Right atrium auricular region (tissue), 2 donors: ENCODE results near the gene TXNIP. TPM values are rescaled to one million over a fixed set of nuclear protein-coding genes. Genes with fewer than 3 reads are reported as not detected.

Experiments used
- DNase-seq: peaks from one replicate; pipeline ENCODE4 v3.0.0-alpha.2; 2019; ENCODE audit warnings: low spot score
- H3K27ac ChIP-seq, 2 donors: fragments of 200-600 bp; sonication (generic); 1 replicate in 1 of 2; 2 replicates in 1 of 2; pipeline ENCODE4 v1.5.1; 2016 to 2019
- H3K27me3 ChIP-seq, 2 donors: fragments of 200-600 bp; sonication (generic); one replicate each; pipeline versions ENCODE4 v1.5.1 to v1.6.0; 2017 to 2019
- H3K36me3 ChIP-seq: fragments of 200-600 bp; sonication (generic); one replicate; pipeline ENCODE4 v1.5.1; 2016
- H3K4me1 ChIP-seq, 2 donors: fragments of 200-600 bp; sonication (generic); one replicate each; pipeline versions ENCODE4 v1.5.1 to v1.6.0; 2017 to 2019
- H3K4me3 ChIP-seq, 2 donors: fragments of 200-600 bp; sonication (generic); 1 replicate in 1 of 2; 2 replicates in 1 of 2; pipeline ENCODE4 v1.5.1; 2017 to 2019; ENCODE audit warnings: mild to moderate bottlenecking in 1 of 2, moderate library complexity in 1 of 2
- H3K9me3 ChIP-seq, 2 donors: fragments of 200-600 bp; sonication (generic); one replicate each; pipeline ENCODE4 v1.5.1; 2019
- CTCF ChIP-seq, 2 donors: fragments of 200-600 bp; sonication (generic); IDR thresholded peaks; one replicate each; pipeline ENCODE4 v1.5.1; 2019; ENCODE audit warnings: antibody characterized with exemption in 2 of 2
- total RNA-seq, 2 donors: library from RNA; depleted of rRNA; stranded (reverse); fragments of >200 nt; gene quantifications; one replicate each; pipeline ENCODE4 v1.1.0, GENCODE V29; 2016

TXNIP gene
- 1,000 to 10,000 TPM in 1 of 2 donors, 100 to 1,000 TPM in 1; 898 to 1,186 TPM for total RNA-seq

GRCh38 chr1:145996433-145997015 is at the start of gene TXNIP:
Gene TXNIP, minus strand, starts transcription at chr1:145996579. Its CDS starts 313 bp downstream, at chr1:145996266.
- Histone ChIP-seq H3K4me1 (peaks cover 0 to 49% of the 10 kb centered on the region in 2 donors), H3K4me3 (peak within 1 kb of the TSS; percentile 74 to 92)
- TF ChIP-seq CTCF (IDR thresholded peaks at IDR 0.05), result no peak

GRCh38 chr1:146039844-146040194 is 43.4 kb upstream of the TXNIP start:
- H3K36me3 ChIP-seq, result no peaks in the 10 kb centered on the region
- DNase-seq, result no peak

More at GRCh38 chr1:145996433-145997015, at the start of gene TXNIP:
- Histone ChIP-seq H3K27ac (peak within 1 kb of the TSS; percentile 98), H3K9me3 (no peaks in the 10 kb centered on the region), H3K36me3 (peaks cover 45% of the 10 kb centered on the region), H3K27me3 (no peaks in the 10 kb centered on the region)
- peak; percentile 100 for DNase-seq

GRCh38 chr1:146036965-146037646 is 40.7 kb upstream of the TXNIP start:
- H3K9me3 ChIP-seq, result no peaks in the 10 kb centered on the region
- no peaks in the 10 kb centered on the region for H3K36me3 ChIP-seq
- H3K4me3 ChIP-seq, result peak overlapping the region; percentile 57 to 62
- H3K27ac ChIP-seq, result peak overlapping the region; percentile 87 to 97
- peak; percentile 92 for DNase-seq
- no peak for TF ChIP-seq CTCF (IDR thresholded peaks at IDR 0.05)
- peaks cover 0 to 4% of the 10 kb centered on the region in 2 donors for H3K4me1 ChIP-seq
- H3K27me3 ChIP-seq, result no peaks in the 10 kb centered on the region

More at GRCh38 chr1:146039844-146040194, 43.4 kb upstream of the TXNIP start:
- Histone ChIP-seq H3K4me1 (peaks cover 0 to 4% of the 10 kb centered on the region in 2 donors), H3K4me3 (peak overlapping the region; percentile 57 to 62), H3K9me3 (no peaks in the 10 kb centered on the region), H3K27me3 (no peaks in the 10 kb centered on the region), H3K27ac (peak overlapping the region; percentile 87 to 97)
- no peak for TF ChIP-seq CTCF (IDR thresholded peaks at IDR 0.05)

GRCh38 chr1:146036241-146036964 is 40.0 kb upstream of the TXNIP start:
- Histone ChIP-seq H3K27me3 (no peaks in the 10 kb centered on the region), H3K4me3 (peak overlapping the region; percentile 57 to 62), H3K36me3 (no peaks in the 10 kb centered on the region), H3K4me1 (peaks cover 0 to 4% of the 10 kb centered on the region in 2 donors), H3K9me3 (no peaks in the 10 kb centered on the region), H3K27ac (peak overlapping the region; percentile 87 to 97)
- TF ChIP-seq CTCF (IDR thresholded peaks at IDR 0.05), result no peak
- no peak for DNase-seq

- no peak for TF ChIP-seq CTCF (IDR thresholded peaks at IDR 0.05)
Observed at GRCh38 chr1:146035048-146035423, 38.7 kb upstream of the TXNIP start.

More at GRCh38 chr1:146035048-146035423, 38.7 kb upstream of the TXNIP start:
- Histone ChIP-seq H3K27me3 (no peaks in the 10 kb centered on the region), H3K4me3 (peak overlapping the region in 1 of 2 donors; percentile 62), H3K4me1 (peaks cover 0 to 4% of the 10 kb centered on the region in 2 donors), H3K36me3 (no peaks in the 10 kb centered on the region), H3K27ac (peak overlapping the region in 1 of 2 donors; percentile 45), H3K9me3 (no peaks in the 10 kb centered on the region)
- DNase-seq, result no peak
